ENCODE data around the gene CFAP299.

- TF ChIP-seq CTCF (IDR thresholded peaks at IDR 0.05) (no peak), POLR2A (IDR thresholded peaks at IDR 0.05) (no peak)
These were observed 257.4 kb downstream of the CFAP299 start for GRCh38 chr4:80592950-80593349.
